ENCODE measurements around the gene FCHO2. TPM values are rescaled to one million over a fixed set of nuclear protein-coding genes. Genes with fewer than 3 reads are reported as not detected.
"Not testable (repeated sequence)": the region's sequence is repeated elsewhere in the genome, so short reads cannot be mapped to it uniquely, and the experiment has no call there.

The FCHO2 gene
- total RNA-seq, 1 experiment from 2014 or later = 5.8 TPM

DNA sequence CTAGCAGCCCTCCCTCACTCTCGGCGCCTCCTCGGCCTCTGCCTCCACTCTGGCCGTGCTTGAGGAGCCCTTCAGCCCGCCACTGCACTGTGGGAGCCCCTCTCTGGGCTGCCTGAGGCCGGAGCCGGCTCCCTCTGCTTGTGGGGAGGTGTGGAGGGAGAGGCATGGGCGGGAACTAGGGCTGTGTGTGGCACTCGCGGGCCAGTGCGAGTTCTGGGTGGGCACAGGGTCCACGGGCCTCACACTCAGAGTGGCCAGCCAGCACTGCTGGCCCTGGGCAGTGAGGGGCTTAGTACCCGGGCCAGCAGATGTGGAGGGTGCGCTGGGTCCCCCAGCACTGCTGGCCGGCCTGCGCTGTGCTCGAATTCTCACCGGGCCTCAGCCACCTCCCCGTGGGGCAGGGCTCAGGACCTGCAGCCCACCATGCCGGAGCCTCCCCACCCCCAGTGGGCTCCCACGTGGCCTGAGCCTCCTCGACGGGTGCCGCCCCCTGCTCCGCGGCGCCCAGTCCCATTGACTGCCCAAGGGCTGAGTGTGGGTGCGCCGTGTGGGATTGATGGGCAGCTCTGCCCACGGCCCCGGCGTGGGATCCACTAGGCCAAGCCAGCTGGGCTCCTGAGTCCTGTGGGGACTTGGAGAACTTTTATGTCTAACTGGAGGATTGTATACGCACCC lies 30.4 kb upstream of the FCHO2 start:
- H3K18ac ChIP-seq (ENCODE audit: insufficient read length, low read depth, low read length) = no peak overlapping the region
- no peak overlapping the region for H3K27ac ChIP-seq (ENCODE audit: insufficient read length, low read depth, low read length)
- no peaks in the 10 kb centered on the region for H3K27me3 ChIP-seq (ENCODE audit: insufficient read depth, low read length)
- H3K14ac ChIP-seq (ENCODE audit: insufficient read depth, low read length) = no peak overlapping the region
- H2BK15ac ChIP-seq (ENCODE audit: low read depth, low read length) = no peak overlapping the region
- no CpG with 5 or more reads among the region's 33 CpGs for WGBS (ENCODE audit: extremely low coverage, insufficient read length, low lambda C conversion rate)
- H3K9me3 ChIP-seq (ENCODE audit: control insufficient read depth, low read depth, low read length) = no peaks in the 10 kb centered on the region
- no peak overlapping the region for H3K9ac ChIP-seq (ENCODE audit: extremely low read depth, insufficient read length, low read length)
- DNase-seq = no peak
- H3K23ac ChIP-seq (ENCODE audit: insufficient read length, low read depth, low read length) = no peak overlapping the region
- no peak overlapping the region for H3K4ac ChIP-seq (ENCODE audit: low read depth, low read length)
- H3K27ac Mint-ChIP-seq = no peak overlapping the region
- no peak overlapping the region for H3K4me2 ChIP-seq (ENCODE audit: insufficient read depth, insufficient read length, low read length)
- TF ChIP-seq, protein P1, sequence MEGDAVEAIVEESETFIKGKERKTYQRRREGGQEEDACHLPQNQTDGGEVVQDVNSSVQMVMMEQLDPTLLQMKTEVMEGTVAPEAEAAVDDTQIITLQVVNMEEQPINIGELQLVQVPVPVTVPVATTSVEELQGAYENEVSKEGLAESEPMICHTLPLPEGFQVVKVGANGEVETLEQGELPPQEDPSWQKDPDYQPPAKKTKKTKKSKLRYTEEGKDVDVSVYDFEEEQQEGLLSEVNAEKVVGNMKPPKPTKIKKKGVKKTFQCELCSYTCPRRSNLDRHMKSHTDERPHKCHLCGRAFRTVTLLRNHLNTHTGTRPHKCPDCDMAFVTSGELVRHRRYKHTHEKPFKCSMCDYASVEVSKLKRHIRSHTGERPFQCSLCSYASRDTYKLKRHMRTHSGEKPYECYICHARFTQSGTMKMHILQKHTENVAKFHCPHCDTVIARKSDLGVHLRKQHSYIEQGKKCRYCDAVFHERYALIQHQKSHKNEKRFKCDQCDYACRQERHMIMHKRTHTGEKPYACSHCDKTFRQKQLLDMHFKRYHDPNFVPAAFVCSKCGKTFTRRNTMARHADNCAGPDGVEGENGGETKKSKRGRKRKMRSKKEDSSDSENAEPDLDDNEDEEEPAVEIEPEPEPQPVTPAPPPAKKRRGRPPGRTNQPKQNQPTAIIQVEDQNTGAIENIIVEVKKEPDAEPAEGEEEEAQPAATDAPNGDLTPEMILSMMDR (conservative IDR thresholded peaks at IDR 0.05) = no peak
- H2BK120ac ChIP-seq (ENCODE audit: low read depth, low read length, poor library complexity, severe bottlenecking) = no peak overlapping the region
- no peak overlapping the region for H2BK20ac ChIP-seq (ENCODE audit: low read depth, low read length, poor library complexity, severe bottlenecking)
- no peak overlapping the region for H4K91ac ChIP-seq (ENCODE audit: insufficient read length, low read depth, low read length)
- no peaks in the 10 kb centered on the region for H3K79me2 ChIP-seq (ENCODE audit: insufficient read depth, low read length)
- no peak overlapping the region for H2AK5ac ChIP-seq (ENCODE audit: insufficient read length, low read length)
- H4K8ac ChIP-seq (replicated peaks; ENCODE audit: insufficient read length, low read depth, low read length) = no peak overlapping the region
- no peaks in the 10 kb centered on the region for H3K27me3 Mint-ChIP-seq (ENCODE audit: low read depth)
- peaks cover 8 to 9% of the 10 kb centered on the region in 2 experiments; a peak in 3 of 5 replicates for H3K9me3 Mint-ChIP-seq
- no peak overlapping the region for H3K56ac ChIP-seq (ENCODE audit: insufficient read length, low read depth, low read length)
- no peaks in the 10 kb centered on the region for H4K20me1 ChIP-seq (ENCODE audit: control insufficient read depth, insufficient read depth, insufficient read length)
- no peaks in the 10 kb centered on the region for H3K79me1 ChIP-seq (ENCODE audit: insufficient read depth, low read depth, low read length, poor library complexity, severe bottlenecking)
- H4K5ac ChIP-seq (ENCODE audit: insufficient read length, low read depth, low read length) = no peak overlapping the region
- no peak overlapping the region for H3K4me3 Mint-ChIP-seq
- H3K23me2 ChIP-seq (ENCODE audit: insufficient read length, low read depth, low read length, poor library complexity, severe bottlenecking) = no peaks in the 10 kb centered on the region
- H2BK12ac ChIP-seq (ENCODE audit: insufficient read length, low read depth, low read length) = no peak overlapping the region
- no peak overlapping the region for H2BK5ac ChIP-seq (ENCODE audit: insufficient read length, low read length)
- peaks cover 0 to 14% (median 7%) of the 10 kb centered on the region in 3 experiments; a peak in 4 of 7 replicates for H3K36me3 Mint-ChIP-seq (ENCODE audit: insufficient read depth in 1 of 3, low read depth in 3 of 3)
- H3K4me1 ChIP-seq (ENCODE audit: insufficient read depth, low read length) = no peaks in the 10 kb centered on the region
- H3K4me1 Mint-ChIP-seq = peaks cover 17% of the 10 kb centered on the region in 2 experiments
- no peak overlapping the region for H2AFZ ChIP-seq (ENCODE audit: low read length)
- no peak overlapping the region for H3T11ph ChIP-seq (ENCODE audit: low read length)

DNA sequence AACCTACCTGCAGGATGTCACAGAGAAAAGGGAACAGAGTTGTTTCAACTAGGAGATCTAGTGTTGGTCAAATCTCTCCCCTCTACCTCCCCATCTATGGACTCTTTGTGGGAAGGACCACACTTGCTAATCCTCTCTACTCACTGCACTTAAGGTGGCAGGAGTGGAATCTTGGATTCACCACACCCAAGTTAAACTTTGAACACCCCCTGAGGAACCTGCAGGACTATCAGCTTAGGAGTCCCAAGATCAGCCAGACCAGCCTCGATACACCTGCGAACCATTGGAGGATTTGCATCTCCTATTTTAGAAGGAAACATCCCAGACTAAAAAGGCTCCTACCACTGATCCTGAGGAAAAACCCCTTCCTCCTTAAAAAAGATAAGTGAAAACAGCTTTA lies 23.2 kb upstream of the FCHO2 start:
- H3K18ac ChIP-seq (ENCODE audit: insufficient read length, low read depth, low read length); H3K23me2 ChIP-seq (ENCODE audit: insufficient read length, low read depth, low read length, poor library complexity, severe bottlenecking); H3K9ac ChIP-seq (ENCODE audit: extremely low read depth, insufficient read length, low read length); H2BK15ac ChIP-seq (ENCODE audit: low read depth, low read length); H3K9me3 ChIP-seq (ENCODE audit: control insufficient read depth, low read depth, low read length); H3K4ac ChIP-seq (ENCODE audit: low read depth, low read length); H2AK5ac ChIP-seq (ENCODE audit: insufficient read length, low read length); DNase-seq; H3K4me3 Mint-ChIP-seq; H2BK12ac ChIP-seq (ENCODE audit: insufficient read length, low read depth, low read length); H3K4me2 ChIP-seq (ENCODE audit: insufficient read depth, insufficient read length, low read length); H3K27me3 Mint-ChIP-seq (ENCODE audit: low read depth); H3K23ac ChIP-seq (ENCODE audit: insufficient read length, low read depth, low read length); H4K5ac ChIP-seq (ENCODE audit: insufficient read length, low read depth, low read length); H2BK20ac ChIP-seq (ENCODE audit: low read depth, low read length, poor library complexity, severe bottlenecking); H3K4me1 ChIP-seq (ENCODE audit: insufficient read depth, low read length); H3K4me1 Mint-ChIP-seq; H3K27ac ChIP-seq (ENCODE audit: insufficient read length, low read depth, low read length); H3K79me2 ChIP-seq (ENCODE audit: insufficient read depth, low read length); H2BK120ac ChIP-seq (ENCODE audit: low read depth, low read length, poor library complexity, severe bottlenecking); H2AFZ ChIP-seq (ENCODE audit: low read length); H4K20me1 ChIP-seq (ENCODE audit: control insufficient read depth, insufficient read depth, insufficient read length); H2BK5ac ChIP-seq (ENCODE audit: insufficient read length, low read length); H3K56ac ChIP-seq (ENCODE audit: insufficient read length, low read depth, low read length); H3K14ac ChIP-seq (ENCODE audit: insufficient read depth, low read length); H3K79me1 ChIP-seq (ENCODE audit: insufficient read depth, low read depth, low read length, poor library complexity, severe bottlenecking); H3T11ph ChIP-seq (ENCODE audit: low read length); H4K91ac ChIP-seq (ENCODE audit: insufficient read length, low read depth, low read length); H4K8ac ChIP-seq (replicated peaks; ENCODE audit: insufficient read length, low read depth, low read length); H3K27me3 ChIP-seq (ENCODE audit: insufficient read depth, low read length): not testable (repeated sequence)
- H3K36me3 Mint-ChIP-seq (ENCODE audit: insufficient read depth in 1 of 3, low read depth in 3 of 3) = peaks cover 0 to 17% (median 6%) of the 10 kb centered on the region in 3 experiments; a peak in 4 of 7 replicates
- H3K9me3 Mint-ChIP-seq = peaks cover 16 to 19% of the 10 kb centered on the region in 2 experiments
- no CpG with 5 or more reads among the region's 2 CpGs for WGBS (ENCODE audit: extremely low coverage, insufficient read length, low lambda C conversion rate)
- peak overlapping the region in 1 of 3 experiments; percentile 45; a peak in 1 of 7 replicates for H3K27ac Mint-ChIP-seq
